ENCODE data around the gene ATXN7.

Gene ATXN7

DNA sequence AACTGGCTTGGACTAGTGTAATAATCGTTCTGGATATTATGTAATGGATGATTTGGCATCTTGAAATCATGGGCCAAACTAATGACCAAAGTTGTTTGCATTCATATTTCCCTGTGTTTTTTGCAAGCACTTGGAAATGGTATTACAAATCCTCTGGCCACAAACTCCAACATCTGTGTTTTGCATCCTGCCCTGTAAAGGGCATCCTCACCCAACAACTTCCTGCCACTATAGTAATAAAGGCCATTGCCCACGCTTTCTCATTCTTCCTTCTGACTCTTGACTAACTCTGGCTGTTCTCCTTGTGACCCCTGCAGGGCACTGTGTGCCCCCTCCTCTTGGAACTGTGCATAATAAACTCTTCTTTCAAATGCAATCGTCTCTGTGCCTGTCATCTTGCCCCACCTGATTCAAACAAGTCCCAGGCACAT, 185.0 kb downstream of the ATXN7 start:
- DNase-seq (ENCODE audit: low read depth, low spot score), result no peak

DNA sequence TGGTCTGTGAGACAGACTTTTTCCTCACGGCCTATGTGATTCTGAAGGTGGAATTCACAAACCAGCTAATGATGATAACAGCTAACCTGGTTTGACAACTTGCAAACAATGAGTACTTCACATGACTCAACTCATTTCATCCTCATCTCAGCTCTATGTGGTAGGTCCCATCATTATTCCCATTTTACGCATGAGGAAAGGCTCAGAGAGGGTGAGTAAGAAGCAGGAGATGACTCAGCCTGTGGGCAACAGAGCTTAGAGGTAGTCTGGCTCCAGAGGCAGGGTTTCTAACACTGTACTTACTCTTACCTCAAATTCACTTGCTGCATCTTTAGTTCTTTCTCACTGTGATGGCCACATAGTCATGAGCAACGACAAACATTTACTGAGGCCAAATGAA, 185.5 kb downstream of the ATXN7 start:
- DNase-seq (ENCODE audit: low read depth, low spot score), result no peak

DNA sequence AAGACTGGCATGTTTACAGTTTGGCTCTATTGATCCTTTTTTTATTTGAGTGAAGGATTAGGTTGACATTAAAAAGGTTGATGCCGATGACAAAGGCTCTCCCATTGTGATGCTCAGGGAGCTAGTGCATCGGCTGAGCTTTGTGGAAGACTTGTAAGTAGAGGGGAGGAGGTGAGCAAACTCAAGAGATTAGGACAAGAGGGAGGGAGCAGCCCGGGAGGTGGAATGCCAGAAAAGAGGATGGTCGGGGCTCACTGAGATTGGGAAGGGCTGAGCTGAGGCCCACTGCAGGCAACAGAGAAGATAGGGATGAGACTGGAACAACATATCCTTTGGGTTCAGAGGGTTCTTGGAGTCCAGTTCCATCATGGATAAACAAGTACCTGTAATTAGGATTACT, 186.2 kb downstream of the ATXN7 start:
- no peak for DNase-seq (ENCODE audit: low read depth, low spot score)
